Epithelial cell of proximal tubule (primary cell): ENCODE measurements around the gene GANAB. TPM values are rescaled to one million over a fixed set of nuclear protein-coding genes. Genes with fewer than 3 reads are reported as not detected.
"Not testable (repeated sequence)": the region's sequence is repeated elsewhere in the genome, so short reads cannot be mapped to it uniquely, and the experiment has no call there.

ENCODE experiments used
- DNase-seq: peaks from one replicate; pipeline ENCODE4 v3.0.0-alpha.2; 2011; ENCODE audit warnings: low read depth
- H3K4me3 ChIP-seq: 2 replicates; pipeline ENCODE4 v1.5.1; 2011; ENCODE audit warnings: low read depth, mild to moderate bottlenecking, low read length
- CTCF ChIP-seq: conservative IDR thresholded peaks from 2 replicates; pipeline ENCODE4 v1.5.1; 2012; ENCODE audit warnings: low read depth, mild to moderate bottlenecking, low read length
- total RNA-seq: library from RNA; depleted of rRNA; stranded (reverse); fragments of >200 nt; gene quantifications from 2 replicates; pipeline ENCODE4 v1.2.3, GENCODE V29; 2015

The GANAB gene
- total RNA-seq, result 191 and 281 TPM in 2 replicates

GRCh38 chr11:62645946-62646824, at the start of gene GANAB:
GANAB (minus strand) TSS chr11:62646613; CDS start chr11:62646599, 14 bp downstream.
- DNase-seq, result peak; percentile 64
- no peak for TF ChIP-seq CTCF
- peak within 1 kb of the TSS; percentile 99 for H3K4me3 ChIP-seq

- DNase-seq, result no peak
- H3K4me3 ChIP-seq, result no peak overlapping the region
- TF ChIP-seq CTCF, result peak; percentile 84
These were observed 48.2 kb upstream of the GANAB start for GRCh38 chr11:62694455-62695167.

- not testable (repeated sequence) for DNase-seq
These were observed 47.2 kb upstream of the GANAB start for GRCh38 chr11:62693624-62694023.

GRCh38 chr11:62689421-62690183, 43.2 kb upstream of the GANAB start, which contains the start of gene LRRN4CL:
LRRN4CL (minus strand) TSS chr11:62689530; CDS start chr11:62688508, 1,022 bp downstream.
- DNase-seq, result no peak
- TF ChIP-seq CTCF, result no peak
- no peak within 1 kb of the TSS for H3K4me3 ChIP-seq

More at GRCh38 chr11:62693624-62694023, 47.2 kb upstream of the GANAB start:
- not testable (repeated sequence) for H3K4me3 ChIP-seq

GRCh38 chr11:62688491-62688890, 42.1 kb upstream of the GANAB start:
- H3K4me3 ChIP-seq, result no peak overlapping the region
- TF ChIP-seq CTCF, result no peak
- no peak for DNase-seq

GRCh38 chr11:62687508-62688396, 41.3 kb upstream of the GANAB start:
- peak overlapping the region; percentile 6 for H3K4me3 ChIP-seq
- no peak for TF ChIP-seq CTCF
- DNase-seq, result no peak
